HepG2 (cell line): ENCODE results near the gene TMEM63C. TPM values are rescaled to one million over a fixed set of nuclear protein-coding genes. Genes with fewer than 3 reads are reported as not detected.
A peak's percentile ranks its signal among the peaks of the same experiment; 100 is the strongest.

Experiments
- ATAC-seq: fragments of 200-7000 bp; cut with Tn5 transposase; 3 replicates; pipeline ENCODE4 v1.9.1; 2020; ENCODE audit warnings: mild to moderate bottlenecking, moderate library complexity
- BruUV-seq: library from RNA; stranded (reverse); fragments of 400-500 nt; replicated peaks from 2 replicates; lab custom pipeline; 2021; lab: Mats Ljungman, UMichigan
- CTCF ChIA-PET: fragments of 300-600 bp; formaldehyde crosslinking; extraction: SDS; loops from one replicate; lab custom pipeline; 2021; ENCODE audit warnings: low total read pairs, inconsistent platforms, low intra/inter-chr PET ratio; lab: Yijun Ruan, JAX
- POLR2A ChIA-PET: fragments of 350-600 bp; sonication (Branson Sonifier 250); formaldehyde crosslinking; loops from one replicate; lab custom pipeline; 2020; ENCODE audit warnings: antibody characterized with exemption, inconsistent platforms; lab: Yijun Ruan, JAX
- DNase-seq: peaks from one replicate; pipeline ENCODE4 v3.0.0-alpha.2; 2015; ENCODE audit warnings: low spot score
- FAIRE-seq: peaks from 3 replicates; lab custom pipeline; 2011; peaks lifted over from hg19 to GRCh38; lab: Jason Lieb, UNC
- H2AFZ ChIP-seq: one replicate; pipeline ENCODE4 v1.6.1; 2011; ENCODE audit warnings: low read length, inconsistent platforms
- H3K27ac ChIP-seq: fragments of 300-600 bp; 3 replicates; pipeline ENCODE4 v1.8.0; 2011; ENCODE audit warnings: mixed run types, mild to moderate bottlenecking, mixed read lengths, low read length, inconsistent platforms; ENCODE audit not compliant: insufficient read depth; ENCODE audit errors: extremely low read length
- H3K27me3 ChIP-seq, 2 experiments: fragments of 200-600 bp in 1 of 2; 2 replicates in 1 of 2; 3 replicates in 1 of 2; pipeline versions ENCODE4 v1.6.0 to v1.8.0; 2011; ENCODE audit warnings: low read length in 2 of 2, mild to moderate bottlenecking in 2 of 2, moderate library complexity in 2 of 2, inconsistent platforms in 1 of 2; ENCODE audit not compliant: insufficient read depth in 2 of 2, control insufficient read depth in 1 of 2
- H3K36me3 ChIP-seq, 2 experiments: fragments of 200-600 bp in 1 of 2; replicated peaks in 1 of 2; 2 replicates in 1 of 2; 3 replicates in 1 of 2; pipeline versions ENCODE4 v1.5.1 to v1.8.0; 2011; ENCODE audit warnings: low read length in 2 of 2, inconsistent platforms in 1 of 2; ENCODE audit not compliant: insufficient read depth in 2 of 2, control insufficient read depth in 1 of 2
- H3K4me1 ChIP-seq: 2 replicates; pipeline ENCODE4 v1.5.1; 2012; ENCODE audit warnings: low read length, inconsistent platforms; ENCODE audit not compliant: insufficient read depth
- H3K4me2 ChIP-seq: 2 replicates; pipeline ENCODE4 v1.6.0; 2011; ENCODE audit warnings: low read depth, low read length, inconsistent platforms
- H3K4me3 ChIP-seq, 3 experiments: fragments of 200-600 bp in 1 of 3; sonication (generic), shearing (Covaris generic) in 1 of 3; replicated peaks in 1 of 3; 2 replicates each; pipeline ENCODE4 v1.5.1; 2011 to 2016; ENCODE audit warnings: low read length in 3 of 3, inconsistent platforms in 2 of 3, low read depth in 2 of 3, mild to moderate bottlenecking in 2 of 3, control low read depth in 1 of 3, mixed read lengths in 1 of 3; ENCODE audit not compliant: insufficient read depth in 1 of 3
- H3K79me2 ChIP-seq: one replicate; pipeline ENCODE4 v1.6.1; 2011; ENCODE audit warnings: low read length, inconsistent platforms; ENCODE audit not compliant: insufficient read depth
- H3K9ac ChIP-seq: 2 replicates; pipeline ENCODE4 v1.6.0; 2011; ENCODE audit warnings: mild to moderate bottlenecking, low read depth, low read length, inconsistent platforms; ENCODE audit not compliant: insufficient read depth
- H3K9me3 ChIP-seq: 2 replicates; pipeline ENCODE4 v1.5.1; 2012; ENCODE audit warnings: mild to moderate bottlenecking, low read length
- H4K20me1 ChIP-seq: 2 replicates; pipeline ENCODE4 v1.6.0; 2011; ENCODE audit warnings: inconsistent platforms, mild to moderate bottlenecking, low read length, moderate library complexity; ENCODE audit not compliant: insufficient read depth
- CTCF ChIP-seq: sonication (generic); formaldehyde crosslinking; IDR thresholded peaks from 2 replicates; pipeline ENCODE4 v1.5.0; 2020; ENCODE audit warnings: mild to moderate bottlenecking, missing genetic modification reagents, moderate library complexity
- DDIT3 ChIP-seq: sonication (generic); formaldehyde crosslinking; IDR thresholded peaks from 2 replicates; pipeline ENCODE4 v1.4.0; 2020; ENCODE audit warnings: mild to moderate bottlenecking, missing genetic modification reagents
- FOXA1 ChIP-seq, 2 experiments: fragments of 450-650 bp in 1 of 2; sonication (generic) in 1 of 2; formaldehyde crosslinking in 1 of 2; IDR thresholded peaks; 2 replicates each; pipeline versions ENCODE4 v1.4.0 to v1.6.1; 2016 to 2020; ENCODE audit warnings: missing genetic modification reagents in 1 of 2
- FOXA3 ChIP-seq: IDR thresholded peaks from 2 replicates; pipeline ENCODE4 v1.6.1; 2016; ENCODE audit warnings: missing genetic modification reagents, missing compliant biosample characterization
- GATAD1 ChIP-seq: IDR thresholded peaks from 2 replicates; pipeline ENCODE4 v1.6.1; 2016; ENCODE audit warnings: missing genetic modification reagents, missing compliant biosample characterization
- LCORL ChIP-seq, 2 experiments: fragments of 450-650 bp in 1 of 2; sonication (generic) in 1 of 2; formaldehyde crosslinking in 1 of 2; IDR thresholded peaks; 2 replicates each; pipeline versions ENCODE4 v1.5.0 to v1.6.1; 2017 to 2020; ENCODE audit warnings: antibody characterized with exemption in 1 of 2, missing genetic modification reagents in 1 of 2
- MIER3 ChIP-seq: IDR thresholded peaks from 2 replicates; pipeline ENCODE4 v1.6.1; 2016; ENCODE audit warnings: missing compliant biosample characterization, borderline replicate concordance
- NR2F1 ChIP-seq, 2 experiments: fragments of 450-650 bp in 1 of 2; formaldehyde crosslinking in 1 of 2; IDR thresholded peaks; 2 replicates each; pipeline versions ENCODE4 v1.5.0 to v1.6.1; 2016 to 2020; ENCODE audit warnings: mild to moderate bottlenecking in 1 of 2, missing compliant biosample characterization in 1 of 2, missing genetic modification reagents in 1 of 2, moderate library complexity in 1 of 2
- NRL ChIP-seq: sonication (generic); formaldehyde crosslinking; IDR thresholded peaks from 2 replicates; pipeline ENCODE4 v1.5.0; 2020; ENCODE audit warnings: missing genetic modification reagents, mild to moderate bottlenecking, moderate library complexity, borderline replicate concordance
- RAD21 ChIP-seq: fragments of 450-650 bp; formaldehyde crosslinking; IDR thresholded peaks from 2 replicates; pipeline ENCODE4 v1.5.0; 2020; ENCODE audit warnings: mild to moderate bottlenecking
- REPIN1 ChIP-seq: sonication (generic); formaldehyde crosslinking; IDR thresholded peaks from 2 replicates; pipeline ENCODE4 v1.8.0; 2022; ENCODE audit warnings: missing genetic modification reagents, low read depth, mild to moderate bottlenecking, borderline replicate concordance
- SMC3 ChIP-seq: IDR thresholded peaks from 2 replicates; pipeline ENCODE4 v1.6.1; 2011; ENCODE audit warnings: low read length, improper control_type of control experiment
- SP4 ChIP-seq: sonication (generic); formaldehyde crosslinking; IDR thresholded peaks from 2 replicates; pipeline ENCODE4 v1.8.1; 2023; ENCODE audit warnings: mild to moderate bottlenecking, missing genetic modification reagents
- SRY ChIP-seq: sonication (generic); formaldehyde crosslinking; IDR thresholded peaks from 2 replicates; pipeline ENCODE4 v1.8.0; 2022; ENCODE audit warnings: mild to moderate bottlenecking, missing genetic modification reagents
- STAG1 ChIP-seq: sonication (generic); formaldehyde crosslinking; IDR thresholded peaks from 2 replicates; pipeline ENCODE4 v1.4.0; 2020; ENCODE audit warnings: missing genetic modification reagents
- TFDP1 ChIP-seq: IDR thresholded peaks from 2 replicates; pipeline ENCODE4 v1.6.1; 2016; ENCODE audit warnings: missing compliant biosample characterization, missing genetic modification reagents, borderline replicate concordance
- ZNF138 ChIP-seq: sonication (generic); formaldehyde crosslinking; IDR thresholded peaks from 2 replicates; pipeline ENCODE4 v1.5.0; 2020; ENCODE audit warnings: mild to moderate bottlenecking, low read depth, missing genetic modification reagents
- ZNF224 ChIP-seq: sonication (generic); formaldehyde crosslinking; IDR thresholded peaks from 2 replicates; pipeline ENCODE4 v1.5.0; 2020; ENCODE audit warnings: mild to moderate bottlenecking, missing genetic modification reagents
- ZNF296 ChIP-seq: sonication (generic); formaldehyde crosslinking; conservative IDR thresholded peaks from 2 replicates; pipeline ENCODE4 v1.5.0; 2020; ENCODE audit warnings: mild to moderate bottlenecking, missing genetic modification reagents
- ZNF441 ChIP-seq: sonication (generic); formaldehyde crosslinking; IDR thresholded peaks from 2 replicates; pipeline ENCODE4 v1.7.0; 2021; ENCODE audit warnings: missing genetic modification reagents, borderline replicate concordance
- ZNF652 ChIP-seq: IDR thresholded peaks from 2 replicates; pipeline ENCODE4 v1.6.1; 2016; ENCODE audit warnings: low read depth, borderline replicate concordance
- ZNF891 ChIP-seq: sonication (generic); formaldehyde crosslinking; IDR thresholded peaks from 2 replicates; pipeline ENCODE4 v1.5.0; 2020; ENCODE audit warnings: mild to moderate bottlenecking, missing genetic modification reagents
- WGBS: methylation state at CpG from one replicate; pipeline ENCODE4 v1.1.6; 2017; ENCODE audit warnings: low lambda C conversion rate; 5-methylcytosine and 5-hydroxymethylcytosine counted together
- in situ Hi-C: cut with HindIII; loops from 2 replicates; pipeline ENCODE4 v1.10.0; 2017; ENCODE audit warnings: low pct_unique_long_range_greater_than_20kb; ENCODE audit not compliant: extremely low pct_ligation_motif_present
- intact Hi-C: fragments of 100-400 bp; cut with micrococcal nuclease; formaldehyde crosslinking; loops from one replicate; pipeline ENCODE4 v1.10.0; 2022; ENCODE audit not compliant: unreplicated experiment
- polyA plus RNA-seq, 8 experiments: library from polyadenylated mRNA; depleted of rRNA in 3 of 8; stranded (reverse) in 7 of 8; unstranded in 1 of 8; fragments of >200 nt; fragmentation: Illumina TruSeq in 4 of 8; extraction: Trizol in 4 of 8; gene quantifications; 2 replicates each; pipeline versions ENCODE4 v1.2.1 to v1.2.3, GENCODE V29; 2011 to 2016; ENCODE audit warnings: low read depth in 4 of 8, missing spikeins in 1 of 8, mixed read lengths in 1 of 8; ENCODE audit not compliant: insufficient read depth in 1 of 8
- total RNA-seq, 5 experiments: library from RNA; depleted of rRNA; stranded (reverse); fragments of >200 nt; fragmentation: Illumina TruSeq; extraction: Trizol; gene quantifications; 2 replicates each; pipeline ENCODE4 v1.2.3, GENCODE V29; 2016; ENCODE audit warnings: low read depth in 1 of 5

TMEM63C gene
- total and polyA plus RNA-seq, 2 of the 13 experiments (the other 11 are each of a cell fraction or from before 2014, with no cell fraction given) = 0.17 to 0.27 TPM

GRCh38 chr14:77301103-77301502 is 119.5 kb downstream of the TMEM63C start:
- Histone ChIP-seq H3K27me3 (no peaks in the 10 kb centered on the region), H3K9me3 (no peaks in the 10 kb centered on the region), H3K36me3 (peaks cover 19 to 30% of the 10 kb centered on the region in 2 experiments), H3K4me3 (no peak overlapping the region), H3K27ac (no peak overlapping the region), H2AFZ (no peak overlapping the region), H3K9ac (no peak overlapping the region), H4K20me1 (no peaks in the 10 kb centered on the region), H3K79me2 (no peaks in the 10 kb centered on the region), H3K4me1 (peaks cover 38% of the 10 kb centered on the region), H3K4me2 (no peak overlapping the region)
- in situ Hi-C loops = loop anchor here (10.0 kb wide), 2 partner anchors 114 to 244 kb away; no protein-coding TSS in a partner anchor
- BruUV-seq = no TSS peak
- ChIA-PET CTCF (interaction anchor here (0.8 to 4.3 kb wide), 5 partner anchors 14 to 250 kb away, joined by 3 to 54 read pairs (median 9); no protein-coding TSS in a partner anchor), POLR2A (interaction anchor here (0.7 to 5.3 kb wide), 4 partner anchors 14 to 108 kb away, joined by 3 to 70 read pairs (median 4); partner anchors contain the start of genes GSTZ1 and POMT2)
- 53% methylated on average over 7 of the region's 10 CpGs for WGBS
- ATAC-seq (peak; percentile 70), FAIRE-seq (peak; percentile 90), DNase-seq (peak; percentile 75)
- intact Hi-C loops = loop anchor here (1.0 kb wide), 3 partner anchors 15 to 250 kb away; no protein-coding TSS in a partner anchor
- no peak for TF ChIP-seq FOXA1 (IDR thresholded peaks at IDR 0.05)
- peak; percentile 88 for TF ChIP-seq FOXA1 (CRISPR knock-in tag; IDR thresholded peaks at IDR 0.05)
- TF ChIP-seq NRL = peak; percentile 62; the same call in 1 of the 2 replicates
- peak; percentile 88 for TF ChIP-seq RAD21 (CRISPR knock-in tag)
- TF ChIP-seq DDIT3 (CRISPR knock-in tag) = no peak
- TF ChIP-seq SP4 (CRISPR knock-in tag) = 0 out of 2 replicates have a peak, but pooled peaks have one; percentile 16
- TF ChIP-seq STAG1 (CRISPR knock-in tag) = peak; percentile 93
- TF ChIP-seq ZNF296 (CRISPR knock-in tag) = no peak
- TF ChIP-seq ZNF224 (CRISPR knock-in tag) = 0 out of 2 replicates have a peak, but pooled peaks have one; percentile 47
- TF ChIP-seq REPIN1 (CRISPR knock-in tag) = peak; percentile 58; the same call in 1 of the 2 replicates
- peak; percentile 95 for TF ChIP-seq SMC3
- no peak for TF ChIP-seq MIER3 (CRISPR knock-in tag)
- 0 out of 4 replicates have a peak, but pooled peaks of 1 of the 2 experiments have one; percentile 21 for TF ChIP-seq NR2F1 (CRISPR knock-in tag; IDR thresholded peaks at IDR 0.05)
- TF ChIP-seq FOXA3 = peak; percentile 70
- peak; percentile 89 for TF ChIP-seq CTCF (CRISPR knock-in tag)
- TF ChIP-seq SRY (CRISPR knock-in tag) = no peak
- TF ChIP-seq ZNF138 (CRISPR knock-in tag) = no peak
- TF ChIP-seq ZNF441 (CRISPR knock-in tag) = 0 out of 2 replicates have a peak, but pooled peaks have one; percentile 48
- TF ChIP-seq TFDP1 (CRISPR knock-in tag) = no peak
- TF ChIP-seq ZNF652 (CRISPR knock-in tag) = peak; percentile 65; the same call in 1 of the 2 replicates
- no peak for TF ChIP-seq LCORL (IDR thresholded peaks at IDR 0.05)
- TF ChIP-seq LCORL (CRISPR knock-in tag; IDR thresholded peaks at IDR 0.05) = 0 out of 2 replicates have a peak, but pooled peaks have one; percentile 22
- peak; percentile 62; the same call in 1 of the 2 replicates for TF ChIP-seq ZNF891 (CRISPR knock-in tag)
- TF ChIP-seq GATAD1 (CRISPR knock-in tag) = 0 out of 2 replicates have a peak, but pooled peaks have one; percentile 22
